ENCODE data around the gene NAT10. TPM values are rescaled to one million over a fixed set of nuclear protein-coding genes. Genes with fewer than 3 reads are reported as not detected.

NAT10 gene
- total RNA-seq, 2 donors from 2014 or later = 59.7 to 61.0 TPM

DNA sequence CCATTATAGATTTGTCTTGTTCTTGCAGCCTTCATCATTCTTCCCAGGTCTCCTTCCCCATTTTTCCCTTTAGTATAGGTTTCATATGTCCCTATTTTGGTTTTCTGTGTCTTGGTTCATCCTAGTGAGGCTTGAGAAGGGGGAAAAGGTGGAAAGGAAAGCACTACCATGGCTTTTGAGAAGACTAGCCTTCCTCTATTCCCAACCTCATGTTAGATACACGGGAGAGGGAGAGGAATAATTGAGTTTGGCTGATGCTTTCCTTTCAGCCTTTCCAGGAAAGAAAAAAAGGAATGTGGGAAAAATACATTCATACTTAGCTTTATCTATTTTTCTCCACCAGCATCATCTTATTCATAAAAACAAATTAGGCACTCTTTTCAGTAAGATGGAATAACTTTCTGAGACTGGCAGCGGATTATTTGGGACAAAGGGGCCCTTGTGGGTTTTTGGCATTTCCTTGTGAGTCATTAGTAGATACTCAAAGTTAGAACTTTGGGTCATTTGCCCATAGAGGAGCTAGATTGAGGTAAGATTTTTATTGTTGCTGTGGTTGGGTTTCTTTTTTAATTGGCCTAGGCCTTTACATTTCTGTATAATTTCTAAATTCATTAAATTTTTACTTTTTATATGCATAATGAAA is 30.1 kb upstream of the NAT10 start:
- Mint-ChIP-seq H3K9me3 (no peaks in the 10 kb centered on the region), H3K27me3 (ENCODE audit: insufficient read depth) (no peaks in the 10 kb centered on the region), H3K36me3 (ENCODE audit: low read depth) (peaks cover 83% of the 10 kb centered on the region), H3K4me3 (no peak overlapping the region), H3K4me1 (peaks cover 4% of the 10 kb centered on the region), H3K27ac (no peak overlapping the region)
- WGBS, 2 experiments (ENCODE audit: insufficient coverage in 1 of 2, insufficient read length in 1 of 2) = 89% methylated on average over 1 of the region's 2 CpGs; no CpG with 5 or more reads in 1 of the 2 experiments
- TF ChIP-seq, protein P1, sequence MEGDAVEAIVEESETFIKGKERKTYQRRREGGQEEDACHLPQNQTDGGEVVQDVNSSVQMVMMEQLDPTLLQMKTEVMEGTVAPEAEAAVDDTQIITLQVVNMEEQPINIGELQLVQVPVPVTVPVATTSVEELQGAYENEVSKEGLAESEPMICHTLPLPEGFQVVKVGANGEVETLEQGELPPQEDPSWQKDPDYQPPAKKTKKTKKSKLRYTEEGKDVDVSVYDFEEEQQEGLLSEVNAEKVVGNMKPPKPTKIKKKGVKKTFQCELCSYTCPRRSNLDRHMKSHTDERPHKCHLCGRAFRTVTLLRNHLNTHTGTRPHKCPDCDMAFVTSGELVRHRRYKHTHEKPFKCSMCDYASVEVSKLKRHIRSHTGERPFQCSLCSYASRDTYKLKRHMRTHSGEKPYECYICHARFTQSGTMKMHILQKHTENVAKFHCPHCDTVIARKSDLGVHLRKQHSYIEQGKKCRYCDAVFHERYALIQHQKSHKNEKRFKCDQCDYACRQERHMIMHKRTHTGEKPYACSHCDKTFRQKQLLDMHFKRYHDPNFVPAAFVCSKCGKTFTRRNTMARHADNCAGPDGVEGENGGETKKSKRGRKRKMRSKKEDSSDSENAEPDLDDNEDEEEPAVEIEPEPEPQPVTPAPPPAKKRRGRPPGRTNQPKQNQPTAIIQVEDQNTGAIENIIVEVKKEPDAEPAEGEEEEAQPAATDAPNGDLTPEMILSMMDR (conservative IDR thresholded peaks at IDR 0.05) = no peak
- peaks cover 93% of the 10 kb centered on the region for H3K36me3 ChIP-seq (ENCODE audit: control insufficient read depth, insufficient read depth, low read length)
- no peaks in the 10 kb centered on the region for H3K9me3 ChIP-seq (ENCODE audit: control insufficient read depth, low read length)
- no peak overlapping the region for H3K4me3 ChIP-seq (ENCODE audit: low read length)
- H3K27ac ChIP-seq (ENCODE audit: low read depth, low read length) = no peak overlapping the region
- no peaks in the 10 kb centered on the region for H3K4me1 ChIP-seq (ENCODE audit: control insufficient read depth, insufficient read depth, low read length)
- DNase-seq = no peak
- no peaks in the 10 kb centered on the region for H3K27me3 ChIP-seq (ENCODE audit: control insufficient read depth, insufficient read depth, low read length, poor library complexity, severe bottlenecking)
- H3K9ac ChIP-seq (ENCODE audit: extremely low read depth, low read length, poor library complexity, severe bottlenecking) = no peak overlapping the region

DNA sequence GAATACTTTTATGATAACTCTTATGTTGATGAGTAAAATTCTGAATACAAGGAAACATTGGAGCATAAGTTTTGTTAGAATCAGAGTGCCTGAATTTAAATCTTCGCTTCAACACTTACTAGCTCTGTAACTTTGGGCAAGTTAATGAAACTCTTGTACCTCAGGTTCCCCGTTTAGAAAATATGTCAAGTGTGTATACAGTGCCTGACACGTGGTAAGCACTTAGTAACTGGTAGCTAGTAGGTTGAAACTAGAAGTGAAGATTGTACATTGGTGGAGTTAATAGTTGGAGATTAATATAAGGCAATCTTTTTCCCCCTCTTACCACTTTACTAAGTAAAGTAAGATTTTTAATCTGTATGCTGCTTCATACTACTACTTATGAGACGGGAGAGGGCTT is 24.8 kb upstream of the NAT10 start:
- H3K9ac ChIP-seq (ENCODE audit: extremely low read depth, low read length, poor library complexity, severe bottlenecking) = no peak overlapping the region
- TF ChIP-seq, protein P1 (conservative IDR thresholded peaks at IDR 0.05) = no peak
- no peaks in the 10 kb centered on the region for H3K27me3 ChIP-seq (ENCODE audit: control insufficient read depth, insufficient read depth, low read length, poor library complexity, severe bottlenecking)
- H3K4me3 ChIP-seq (ENCODE audit: low read length) = no peak overlapping the region
- no peaks in the 10 kb centered on the region for H3K4me1 ChIP-seq (ENCODE audit: control insufficient read depth, insufficient read depth, low read length)
- H3K27ac ChIP-seq (ENCODE audit: low read depth, low read length) = no peak overlapping the region
- peaks cover 84% of the 10 kb centered on the region for H3K36me3 Mint-ChIP-seq (ENCODE audit: low read depth)
- H3K27me3 Mint-ChIP-seq (ENCODE audit: insufficient read depth) = no peaks in the 10 kb centered on the region
- 94 to 100% methylated on average over 1 to 3 of the region's 4 CpGs for WGBS, 2 experiments (ENCODE audit: insufficient coverage in 1 of 2, insufficient read length in 1 of 2)
- DNase-seq = no peak
- no peak overlapping the region for H3K27ac Mint-ChIP-seq
- H3K9me3 Mint-ChIP-seq = no peaks in the 10 kb centered on the region
- no peaks in the 10 kb centered on the region for H3K9me3 ChIP-seq (ENCODE audit: control insufficient read depth, low read length)
- H3K4me3 Mint-ChIP-seq = no peak overlapping the region
- H3K4me1 Mint-ChIP-seq = peaks cover 1% of the 10 kb centered on the region
- H3K36me3 ChIP-seq (ENCODE audit: control insufficient read depth, insufficient read depth, low read length) = peaks cover 93% of the 10 kb centered on the region

DNA sequence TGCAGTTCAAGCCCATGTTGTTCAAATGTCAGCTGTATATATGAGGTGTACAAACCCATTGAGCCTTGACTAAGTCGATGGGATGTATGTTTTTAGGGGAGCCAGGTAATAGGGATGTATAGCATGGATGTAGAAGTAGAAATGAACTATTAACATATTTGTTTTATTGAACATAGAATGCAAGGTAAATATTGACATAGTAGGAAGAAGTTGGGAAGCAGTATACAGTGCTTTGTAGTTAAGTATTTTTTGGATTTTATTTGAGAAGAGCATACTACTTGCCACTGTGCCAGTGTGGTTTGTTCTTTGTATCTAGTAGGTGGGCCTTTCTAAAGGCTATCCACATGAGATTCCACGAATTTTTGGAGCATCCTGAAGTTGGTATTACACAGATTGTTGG is 20.8 kb upstream of the NAT10 start:
- Mint-ChIP-seq H3K9me3 (no peaks in the 10 kb centered on the region), H3K27ac (no peak overlapping the region)

More for the DNA sequence above, 20.8 kb upstream of the NAT10 start:
- no peak overlapping the region for H3K4me3 Mint-ChIP-seq
- no peaks in the 10 kb centered on the region for H3K27me3 Mint-ChIP-seq (ENCODE audit: insufficient read depth)
- Histone ChIP-seq H3K4me3 (ENCODE audit: low read length) (no peak overlapping the region), H3K27ac (ENCODE audit: low read depth, low read length) (no peak overlapping the region), H3K36me3 (ENCODE audit: control insufficient read depth, insufficient read depth, low read length) (peaks cover 92% of the 10 kb centered on the region), H3K4me1 (ENCODE audit: control insufficient read depth, insufficient read depth, low read length) (peaks cover 3% of the 10 kb centered on the region), H3K27me3 (ENCODE audit: control insufficient read depth, insufficient read depth, low read length, poor library complexity, severe bottlenecking) (no peaks in the 10 kb centered on the region), H3K9me3 (ENCODE audit: control insufficient read depth, low read length) (peaks cover 6% of the 10 kb centered on the region), H3K9ac (ENCODE audit: extremely low read depth, low read length, poor library complexity, severe bottlenecking) (no peak overlapping the region)
- TF ChIP-seq, protein P1 (conservative IDR thresholded peaks at IDR 0.05) = no peak
- no peaks in the 10 kb centered on the region for H3K4me1 Mint-ChIP-seq
- no peak for DNase-seq
- H3K36me3 Mint-ChIP-seq (ENCODE audit: low read depth) = peaks cover 81% of the 10 kb centered on the region
- 59 to 63% methylated on average over 2 of the region's 2 CpGs for WGBS, 2 experiments (ENCODE audit: insufficient coverage in 1 of 2, insufficient read length in 1 of 2)

Data from endodermal cell (in vitro differentiated cells).